Brain microvascular endothelial cell (primary cell): ENCODE measurements around the gene KDM1A.

Experiments
- DNase-seq: peaks from one replicate; pipeline ENCODE4 v3.0.0-alpha.2; 2020
- H3K27ac ChIP-seq: fragments of 250-450 bp; sonication (Bioruptor Pico); 2 replicates; pipeline ENCODE4 v1.5.1; 2020; ENCODE audit warnings: mild to moderate bottlenecking, moderate library complexity
- H3K27me3 ChIP-seq: fragments of 250-450 bp; sonication (Bioruptor Pico); replicated peaks from 2 replicates; pipeline ENCODE4 v1.5.1; 2020; ENCODE audit warnings: mild to moderate bottlenecking
- H3K36me3 ChIP-seq: fragments of 250-450 bp; sonication (Bioruptor Pico); replicated peaks from 2 replicates; pipeline ENCODE4 v1.5.1; 2020; ENCODE audit warnings: mild to moderate bottlenecking
- H3K4me3 ChIP-seq: 2 replicates; pipeline ENCODE4 v1.5.1; 2011; ENCODE audit warnings: low read depth, mild to moderate bottlenecking, control low read depth, low read length, moderate library complexity
- CTCF ChIP-seq: IDR thresholded peaks from 2 replicates; pipeline ENCODE4 v1.5.1; 2011; ENCODE audit warnings: low read depth, mild to moderate bottlenecking, moderate library complexity, low read length, control low read depth, inconsistent platforms; ENCODE audit errors: missing control alignments
- in situ Hi-C: cut with HindIII; loops from 2 replicates; pipeline ENCODE4 v1.10.0; 2017; ENCODE audit warnings: low sequenced_read_pairs, low pct_ligation_motif_present

Gene KDM1A

GRCh38 chr1:23023174-23023845 is 4.0 kb downstream of the KDM1A start:
- H3K36me3 ChIP-seq, result peaks cover 3% of the 10 kb centered on the region
- H3K27me3 ChIP-seq, result no peaks in the 10 kb centered on the region
- no peak for TF ChIP-seq CTCF
- H3K27ac ChIP-seq, result no peak overlapping the region
- no peak overlapping the region for H3K4me3 ChIP-seq
- in situ Hi-C loops, result no loop called here
- no peak for DNase-seq

- Histone ChIP-seq H3K27me3 (no peaks in the 10 kb centered on the region), H3K27ac (no peak overlapping the region), H3K4me3 (no peak overlapping the region), H3K36me3 (no peaks in the 10 kb centered on the region)
- no peak for TF ChIP-seq CTCF
- DNase-seq, result no peak
- in situ Hi-C loops, result no loop called here
Observed at GRCh38 chr1:23026568-23026967, 7.3 kb downstream of the KDM1A start.

- TF ChIP-seq CTCF, result no peak
- H3K36me3 ChIP-seq, result no peaks in the 10 kb centered on the region
- H3K27ac ChIP-seq, result no peak overlapping the region
- no peak for DNase-seq
- H3K27me3 ChIP-seq, result no peaks in the 10 kb centered on the region
- in situ Hi-C loops, result no loop called here
- H3K4me3 ChIP-seq, result no peak overlapping the region
Observed at GRCh38 chr1:23027352-23027907, 8.2 kb downstream of the KDM1A start.

- H3K27ac ChIP-seq, result no peak overlapping the region
- TF ChIP-seq CTCF, result no peak
- no peaks in the 10 kb centered on the region for H3K36me3 ChIP-seq
- no peak overlapping the region for H3K4me3 ChIP-seq
- no peaks in the 10 kb centered on the region for H3K27me3 ChIP-seq
- in situ Hi-C loops, result no loop called here
- DNase-seq, result no peak
Observed at GRCh38 chr1:23029337-23029736, 10.1 kb downstream of the KDM1A start.

- H3K36me3 ChIP-seq, result no peaks in the 10 kb centered on the region
- peak; percentile 74 for DNase-seq
- in situ Hi-C loops, result no loop called here
- TF ChIP-seq CTCF, result no peak
- no peak overlapping the region for H3K4me3 ChIP-seq
- H3K27me3 ChIP-seq, result no peaks in the 10 kb centered on the region
- H3K27ac ChIP-seq, result peak overlapping the region; percentile 30
Observed at GRCh38 chr1:23035823-23036452, 16.7 kb downstream of the KDM1A start.
